Measurements from ENCODE around the gene HEXD.
A peak's percentile ranks its signal among the peaks of the same experiment; 100 is the strongest.

Gene HEXD

DNA sequence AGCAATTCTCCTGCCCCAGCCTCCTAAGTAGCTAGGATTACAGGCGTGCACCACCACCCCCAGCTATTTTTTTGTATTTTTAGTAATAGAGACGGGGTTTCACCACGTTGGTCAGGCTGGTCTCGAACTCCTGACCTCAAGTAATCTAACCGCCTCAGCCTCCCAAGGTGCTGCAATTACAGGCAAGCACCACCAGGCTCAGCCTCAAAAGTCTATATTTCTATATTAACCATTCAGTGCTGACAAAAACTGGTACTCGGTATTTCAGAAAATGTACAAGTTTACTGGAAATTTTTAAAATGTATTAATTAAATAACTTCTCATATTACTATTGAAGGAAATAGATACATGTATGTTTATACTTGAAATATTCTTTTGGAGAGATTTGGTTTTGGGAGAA is 1.4 kb upstream of the HEXD start:
- no peak for DNase-seq

DNA sequence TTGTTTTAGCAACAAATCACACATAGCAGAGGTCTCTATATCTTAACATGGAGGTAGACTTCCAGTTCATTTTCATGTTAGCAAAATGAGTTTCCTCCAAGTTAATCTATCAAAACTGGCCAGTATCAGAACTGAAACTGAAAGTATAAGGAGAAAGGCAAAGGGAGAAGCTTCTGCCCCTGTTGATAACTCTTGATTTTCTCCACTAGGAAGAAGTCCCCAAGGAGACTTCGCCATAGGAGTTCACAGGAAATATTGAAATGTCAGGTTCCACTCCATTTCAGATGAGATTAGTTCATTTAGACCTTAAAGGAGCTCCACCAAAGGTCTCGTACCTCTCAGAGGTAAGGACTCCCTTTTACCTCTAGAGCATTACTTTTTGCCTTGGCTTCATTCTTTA is 1.4 kb downstream of the HEXD start:
- DNase-seq = no peak

DNA sequence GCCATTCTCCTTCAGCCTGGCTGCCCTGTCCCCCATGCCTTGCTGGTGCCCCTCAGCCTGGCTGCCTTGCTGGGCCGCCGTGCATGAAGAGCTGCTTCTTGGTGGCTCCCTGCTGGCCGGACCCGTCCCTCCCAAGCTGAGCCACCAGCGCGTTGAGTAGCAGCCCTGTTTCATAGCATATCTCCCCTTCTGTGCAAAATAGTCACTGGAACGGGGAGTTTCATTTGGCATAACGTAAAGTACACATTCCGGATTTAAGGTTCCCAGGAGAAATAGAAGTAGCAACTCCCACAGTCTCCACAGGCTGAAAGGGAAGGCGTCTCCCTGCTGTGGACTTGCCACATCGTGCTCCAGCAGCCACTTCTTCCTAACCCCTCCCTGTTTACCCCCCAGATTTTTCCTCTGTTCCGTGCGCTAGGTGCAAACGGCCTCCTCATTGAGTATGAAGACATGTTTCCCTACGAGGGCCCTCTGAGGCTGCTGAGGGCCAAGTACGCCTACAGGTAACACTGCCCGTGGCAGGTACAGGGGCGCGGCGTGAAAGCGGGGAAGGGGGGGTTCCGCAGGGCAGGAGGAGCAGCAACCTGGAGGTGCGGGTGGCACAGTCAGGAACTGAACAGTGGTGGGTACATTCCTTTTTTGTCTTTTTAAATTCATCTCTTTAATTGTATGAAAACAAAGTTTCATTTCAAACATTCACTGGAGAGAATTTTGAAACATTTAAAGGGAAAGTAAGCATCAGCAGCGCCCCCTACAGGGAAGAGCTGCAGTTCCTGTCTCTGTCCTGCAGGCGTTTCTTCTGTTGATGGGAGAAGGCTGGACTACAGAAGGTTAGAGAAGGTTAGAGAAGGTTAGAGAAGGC is 6.1 kb downstream of the HEXD start:
- no peak for DNase-seq

DNA sequence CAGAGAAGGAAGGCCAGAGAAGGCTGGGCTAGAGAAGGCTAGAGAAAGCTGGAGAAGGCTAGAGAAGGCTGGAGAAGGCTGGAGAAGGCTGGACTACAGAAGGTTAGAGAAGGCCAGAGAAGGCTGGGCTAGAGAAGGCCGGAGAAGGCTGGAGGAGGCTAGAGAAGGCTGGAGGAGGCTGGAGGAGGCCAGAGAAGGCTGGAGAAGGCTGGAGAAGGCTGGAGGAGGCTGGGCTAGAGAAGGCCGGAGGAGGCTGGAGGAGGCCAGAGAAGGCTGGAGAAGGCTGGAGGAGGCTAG is 6.7 kb downstream of the HEXD start:
- no peak for DNase-seq

DNA sequence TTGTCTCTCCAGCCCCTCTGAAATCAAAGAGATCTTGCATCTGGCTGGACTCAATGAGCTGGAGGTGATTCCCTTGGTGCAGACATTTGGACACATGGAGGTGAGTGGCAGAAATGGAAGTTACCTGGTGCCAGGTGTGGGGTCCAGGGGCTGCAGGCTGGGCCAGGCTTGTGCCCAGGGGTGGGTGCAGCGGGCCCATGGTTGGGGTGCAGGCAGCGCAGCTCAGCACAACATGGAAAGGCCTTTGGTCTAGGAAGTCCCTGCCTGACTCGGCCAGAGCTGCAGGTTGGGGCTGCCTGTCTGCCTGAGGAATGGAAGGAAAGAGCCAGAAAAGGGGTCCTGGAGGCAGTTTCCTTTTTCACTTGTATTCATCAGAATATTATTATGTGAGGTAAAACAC is 10.4 kb downstream of the HEXD start:
- no peak for DNase-seq

DNA sequence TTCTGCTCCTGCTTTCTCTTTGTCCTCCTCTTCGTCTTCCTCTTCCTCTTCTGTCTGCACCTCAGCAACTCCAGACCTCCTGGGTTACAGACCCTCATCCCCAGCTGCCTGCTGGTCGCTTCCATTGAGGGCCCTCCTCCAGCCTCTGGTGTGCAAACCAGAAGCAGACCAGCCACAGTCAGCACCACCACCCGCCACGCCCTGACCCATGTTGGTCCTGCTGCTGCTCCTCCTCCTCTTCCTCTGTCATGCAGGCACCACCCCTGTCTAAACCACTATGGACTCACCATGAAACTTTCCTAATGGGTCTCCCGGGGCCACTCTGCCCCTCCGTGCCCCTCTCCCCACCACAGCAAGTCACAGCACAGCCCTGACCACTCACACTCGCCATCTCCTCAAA is 11.7 kb downstream of the HEXD start:
- no peak for DNase-seq

DNA sequence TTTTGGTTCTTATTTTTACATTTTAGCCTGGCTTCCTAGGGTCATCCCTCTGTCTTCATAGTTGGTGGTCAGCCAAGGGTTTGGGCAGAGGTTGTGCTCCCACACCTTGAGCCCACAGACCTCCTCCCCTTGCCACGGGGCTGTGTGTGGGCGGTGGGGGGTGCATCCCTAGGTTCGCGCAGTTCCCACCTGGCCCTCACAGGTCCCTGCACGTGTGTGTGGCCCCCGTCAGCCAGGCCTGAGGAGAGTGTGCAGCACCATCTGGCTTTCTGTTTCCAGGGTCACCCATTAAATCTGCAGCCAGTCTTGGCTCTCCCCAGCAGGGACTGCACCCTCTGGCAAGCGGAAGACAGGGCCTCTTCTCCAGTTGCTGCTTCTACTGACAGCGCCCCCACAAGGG is 13.9 kb downstream of the HEXD start:
- DNase-seq = no peak

DNA sequence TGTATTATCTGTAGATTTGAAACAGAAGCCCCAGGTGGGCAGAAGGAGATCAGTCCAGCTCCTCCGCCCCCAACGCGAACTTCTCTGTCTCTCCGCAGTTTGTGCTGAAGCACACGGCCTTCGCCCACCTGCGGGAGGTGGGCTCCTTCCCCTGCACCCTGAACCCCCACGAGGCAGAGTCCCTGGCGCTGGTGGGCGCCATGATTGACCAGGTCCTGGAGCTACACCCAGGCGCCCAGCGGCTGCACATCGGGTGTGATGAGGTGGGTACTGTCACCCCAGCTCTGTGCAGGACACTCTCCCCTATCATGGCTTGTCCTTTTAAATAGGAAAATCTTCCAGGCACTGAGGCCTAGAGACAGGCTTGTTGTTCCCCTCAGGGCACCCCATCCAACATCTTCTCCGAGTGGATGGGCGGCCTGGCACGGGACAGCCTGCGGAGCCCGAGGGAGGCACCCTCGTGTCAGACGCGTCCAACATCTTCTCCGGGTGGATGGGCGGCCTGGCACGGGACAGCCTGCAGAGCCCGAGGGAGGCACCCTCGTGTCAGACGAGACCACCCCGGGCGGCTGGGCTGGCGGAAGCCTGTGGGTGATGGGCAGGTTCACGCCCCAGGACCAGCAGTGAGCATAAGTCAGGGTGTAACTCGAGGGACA is 15.5 kb downstream of the HEXD start:
- DNase-seq = no peak

DNA sequence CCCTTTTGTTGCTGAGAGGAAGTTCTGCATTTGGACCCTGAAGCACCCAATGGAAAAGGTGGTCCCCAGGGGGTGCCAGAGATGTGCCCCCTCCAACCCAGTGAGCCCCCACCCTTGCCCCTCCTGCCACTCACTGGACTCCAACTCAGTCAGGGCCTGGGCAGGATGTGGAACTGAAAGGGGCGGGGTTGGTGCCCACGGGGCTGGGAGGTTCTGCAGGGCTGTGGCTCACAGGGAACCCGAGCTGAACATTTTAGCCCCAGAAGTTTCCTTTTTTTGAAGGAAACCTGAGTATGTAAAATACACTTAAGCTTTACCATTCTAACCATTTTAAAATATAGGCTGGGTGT is 16.0 kb downstream of the HEXD start:
- DNase-seq = no peak

DNA sequence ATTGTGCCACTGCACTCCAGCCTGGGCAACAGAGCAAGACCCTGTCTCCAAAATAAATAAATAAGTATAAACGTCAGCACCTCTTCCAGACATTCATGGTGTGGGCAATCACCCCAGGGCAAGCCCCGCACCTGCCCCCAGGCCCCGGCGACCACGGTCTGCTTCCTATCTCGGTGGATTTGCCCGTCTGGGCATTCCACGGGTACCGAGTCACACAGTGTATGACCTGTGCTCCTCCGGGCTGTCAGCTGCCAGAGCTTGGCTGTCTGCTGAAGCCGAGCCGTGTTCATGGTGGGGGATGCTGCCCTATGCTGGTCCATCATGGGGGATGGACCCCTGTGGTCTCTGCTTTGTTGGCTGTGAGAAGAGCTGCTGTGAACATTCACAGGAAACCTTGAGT is 17.0 kb downstream of the HEXD start:
- peak; percentile 78 for DNase-seq

DNA sequence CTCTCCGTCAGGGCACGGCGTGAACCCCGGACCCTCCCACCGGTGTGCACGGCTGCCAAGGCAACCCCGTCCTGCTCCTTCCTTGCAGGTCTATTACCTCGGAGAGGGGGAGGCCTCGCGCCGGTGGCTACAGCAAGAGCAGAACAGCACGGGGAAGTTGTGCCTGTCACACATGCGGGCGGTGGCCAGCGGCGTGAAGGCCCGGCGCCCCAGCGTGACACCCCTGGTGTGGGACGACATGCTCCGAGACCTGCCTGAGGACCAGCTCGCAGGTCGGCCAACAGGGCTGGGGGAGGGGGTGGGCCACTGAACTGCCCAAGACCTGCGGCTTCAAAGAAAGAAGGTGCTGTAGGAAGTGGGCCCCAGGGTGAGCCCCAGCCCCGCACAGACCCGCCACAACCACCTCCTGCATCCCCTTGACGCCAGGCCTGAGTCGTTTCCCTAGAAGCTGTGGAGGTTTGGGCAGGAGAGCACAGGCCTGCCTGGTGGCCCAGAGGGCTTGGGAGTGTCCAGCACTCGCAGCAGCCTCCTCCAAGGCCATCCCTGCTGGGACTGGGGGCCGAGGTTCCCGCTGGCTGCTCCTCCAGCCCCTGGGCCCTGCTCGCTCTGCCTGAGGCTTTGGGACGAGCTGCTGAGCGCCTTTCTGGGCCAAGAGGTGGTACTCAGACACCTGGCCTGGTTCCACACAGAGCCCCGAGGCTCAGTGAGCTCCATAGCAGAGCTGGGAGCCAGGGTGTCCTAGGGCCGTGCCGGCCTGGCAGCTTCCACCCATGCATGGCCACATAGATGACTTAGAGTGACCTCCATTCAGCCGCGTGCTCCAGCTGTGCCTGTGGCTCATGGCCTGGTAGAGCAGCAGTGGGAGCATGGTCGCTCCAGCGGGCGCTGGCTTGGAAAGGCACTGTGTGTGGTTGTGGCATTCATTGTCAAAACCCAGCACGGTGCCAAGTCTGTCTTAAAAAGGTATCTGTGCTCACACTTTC is 17.7 kb downstream of the HEXD start:
- DNase-seq = peak; percentile 58

DNA sequence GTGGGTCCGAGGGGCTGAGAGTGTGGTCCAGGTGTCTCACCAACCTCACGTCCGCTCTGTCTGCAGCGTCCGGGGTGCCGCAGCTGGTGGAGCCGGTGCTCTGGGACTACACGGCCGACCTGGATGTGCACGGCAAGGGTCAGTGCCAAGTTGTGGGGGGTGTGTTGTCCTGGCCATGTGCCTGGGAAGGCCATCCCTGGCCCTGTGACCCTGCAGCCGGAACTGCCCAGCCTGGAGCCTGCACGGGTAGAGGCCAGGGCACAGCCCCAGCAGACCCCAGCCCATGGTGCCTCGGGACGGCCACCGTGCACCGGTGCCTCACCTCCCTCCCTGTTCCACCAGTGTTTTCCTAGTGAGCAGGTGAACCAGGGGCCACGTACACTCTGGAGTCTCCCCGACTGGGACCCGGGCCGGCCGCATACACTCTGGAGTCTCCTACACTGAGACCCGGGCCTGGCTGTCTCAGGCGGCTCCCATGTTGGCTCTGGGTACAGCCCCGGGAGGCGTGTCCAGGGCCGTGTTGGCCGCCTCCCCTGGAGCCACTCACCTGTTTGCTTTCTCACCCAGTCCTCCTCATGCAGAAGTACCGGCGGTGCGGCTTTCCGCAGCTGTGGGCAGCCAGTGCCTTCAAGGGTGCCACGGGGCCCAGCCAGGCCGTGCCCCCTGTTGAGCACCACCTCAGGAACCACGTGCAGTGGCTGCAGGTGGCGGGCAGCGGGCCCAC is 18.6 kb downstream of the HEXD start:
- no peak for DNase-seq

DNA sequence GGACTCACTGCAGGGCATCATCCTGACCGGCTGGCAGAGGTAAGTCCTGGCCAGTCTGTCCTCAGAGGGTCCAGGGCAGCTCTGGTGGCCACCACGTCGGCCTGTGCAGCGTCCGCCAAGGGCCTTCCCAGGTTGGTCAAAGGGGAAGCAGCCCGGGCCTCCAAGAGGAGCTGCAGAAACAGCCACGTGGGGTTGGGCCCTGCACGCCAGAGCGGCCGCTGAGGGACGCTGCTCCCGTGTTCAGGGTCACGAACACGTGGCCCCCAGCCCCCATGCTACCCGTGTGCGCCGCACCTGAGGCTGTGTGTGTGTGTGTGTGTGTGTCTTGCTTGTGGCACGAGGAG is 19.1 kb downstream of the HEXD start:
- DNase-seq = no peak

DNA sequence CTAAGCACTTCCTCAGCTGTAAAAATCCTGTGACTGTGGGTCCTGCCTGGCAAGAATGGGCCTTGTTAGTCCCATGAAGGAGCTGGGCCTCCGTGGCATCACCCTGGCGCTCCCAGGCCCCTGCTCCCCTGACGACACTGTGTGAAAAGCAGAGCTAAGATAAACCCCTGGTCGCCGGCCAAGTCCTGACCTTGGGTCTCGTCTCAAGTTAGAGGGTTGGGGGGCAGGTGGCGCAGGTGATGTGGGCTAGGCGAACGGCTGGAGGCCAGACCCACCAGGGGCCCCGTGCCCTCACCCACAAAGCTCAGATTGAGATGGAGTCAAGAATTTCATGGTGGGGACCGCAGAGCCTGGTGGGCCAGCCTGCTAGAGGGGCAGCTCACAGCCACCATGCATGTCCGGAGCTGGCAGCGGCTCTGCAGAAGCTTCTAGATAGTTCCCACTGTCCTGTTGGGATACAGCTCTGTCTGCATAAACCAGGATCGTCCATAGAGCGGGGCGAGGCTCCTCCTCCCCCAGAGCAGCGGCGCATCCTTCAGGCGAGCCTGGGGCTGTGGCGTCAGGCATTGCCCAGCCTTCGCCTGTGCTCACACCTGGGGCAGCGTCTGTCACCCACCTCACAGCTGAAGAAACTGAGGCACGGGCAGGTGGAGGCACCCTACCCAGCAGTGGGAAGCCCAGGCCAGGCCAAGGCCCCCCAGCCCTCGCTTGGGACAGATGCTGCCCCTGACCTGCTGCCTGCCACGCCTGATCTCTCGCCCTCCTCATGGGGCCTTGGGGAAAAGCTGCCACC is 20.4 kb downstream of the HEXD start:
- no peak for DNase-seq

DNA sequence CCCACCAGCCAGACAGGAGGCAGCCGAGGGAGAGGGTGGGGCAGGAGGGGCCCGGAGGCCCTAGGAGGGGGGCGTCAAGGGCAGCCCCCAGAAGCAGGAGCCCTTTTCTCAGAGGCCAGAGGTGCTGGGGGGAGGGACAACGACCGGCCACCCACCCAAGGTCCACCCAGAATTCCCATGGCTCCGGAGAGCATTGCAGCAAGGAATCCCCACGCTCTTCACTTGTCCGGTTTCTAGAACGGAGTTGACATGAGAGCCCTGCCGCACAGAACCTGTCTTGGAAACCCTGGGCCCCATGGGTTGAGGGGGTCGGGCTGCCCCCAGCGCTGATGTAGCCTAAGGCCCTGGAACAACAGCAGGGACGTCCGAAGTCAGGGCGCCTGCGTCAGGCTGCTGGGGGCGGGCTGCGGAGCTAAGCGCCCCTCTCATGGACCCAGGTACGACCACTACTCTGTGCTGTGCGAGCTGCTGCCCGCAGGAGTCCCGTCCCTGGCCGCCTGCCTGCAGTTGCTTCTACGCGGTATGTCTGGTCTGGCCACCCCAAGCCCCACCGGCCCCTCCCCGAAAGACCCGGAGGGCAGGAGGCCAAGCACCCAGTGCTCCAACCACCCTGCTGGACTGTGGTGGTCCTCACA is 21.2 kb downstream of the HEXD start:
- no peak for DNase-seq

DNA sequence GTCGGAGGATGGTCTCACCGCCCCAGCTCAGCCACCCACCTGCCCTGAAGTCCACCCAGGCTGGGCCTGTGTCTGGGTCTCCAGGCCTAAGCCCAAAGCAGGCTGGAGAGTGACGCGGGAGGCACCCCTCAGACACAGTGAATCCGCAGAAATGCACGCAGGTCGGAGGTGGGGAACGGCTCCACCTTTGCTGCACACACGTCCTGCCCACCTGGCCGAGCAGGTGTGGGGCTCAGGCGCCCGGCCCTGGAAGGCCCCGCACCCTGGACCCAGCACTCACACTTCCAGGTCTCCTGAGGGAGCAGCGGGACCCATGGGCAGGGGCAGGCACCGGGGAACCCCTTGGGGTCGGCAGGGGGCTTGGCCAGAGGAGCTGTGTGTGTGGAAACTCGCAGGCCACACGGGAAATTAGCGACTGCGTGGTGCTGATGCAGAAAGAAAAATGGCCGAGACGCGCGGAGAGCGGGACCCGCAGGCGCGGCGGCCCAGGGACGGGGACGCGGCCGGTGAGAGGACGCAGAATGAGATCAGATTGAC is 21.8 kb downstream of the HEXD start:
- no peak for DNase-seq

DNA sequence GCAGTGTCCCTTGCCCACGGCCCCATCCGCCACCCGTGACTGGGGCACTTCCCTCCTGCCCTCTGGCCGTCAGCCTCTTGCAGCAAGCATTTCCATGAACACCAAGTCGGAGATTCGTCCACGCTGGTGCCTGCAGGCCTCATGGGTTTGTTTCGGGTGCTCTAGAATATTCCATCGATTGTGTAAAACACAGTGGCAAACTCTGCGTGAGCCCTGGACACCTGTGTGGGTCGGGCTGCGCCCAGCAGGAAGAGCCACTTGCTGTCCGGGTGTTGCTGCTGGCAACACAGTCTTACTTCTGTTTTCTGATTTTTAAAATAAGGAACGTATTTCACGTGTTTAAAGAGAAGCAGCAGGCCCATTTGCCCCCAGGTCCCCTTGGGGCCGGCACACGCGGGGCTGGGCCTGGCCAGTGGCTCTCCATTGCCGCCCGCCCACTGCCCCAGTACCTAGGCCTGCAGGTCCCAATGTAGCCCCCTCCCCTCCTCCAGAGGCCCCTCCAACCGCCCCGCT is 22.4 kb downstream of the HEXD start:
- DNase-seq = no peak

DNA sequence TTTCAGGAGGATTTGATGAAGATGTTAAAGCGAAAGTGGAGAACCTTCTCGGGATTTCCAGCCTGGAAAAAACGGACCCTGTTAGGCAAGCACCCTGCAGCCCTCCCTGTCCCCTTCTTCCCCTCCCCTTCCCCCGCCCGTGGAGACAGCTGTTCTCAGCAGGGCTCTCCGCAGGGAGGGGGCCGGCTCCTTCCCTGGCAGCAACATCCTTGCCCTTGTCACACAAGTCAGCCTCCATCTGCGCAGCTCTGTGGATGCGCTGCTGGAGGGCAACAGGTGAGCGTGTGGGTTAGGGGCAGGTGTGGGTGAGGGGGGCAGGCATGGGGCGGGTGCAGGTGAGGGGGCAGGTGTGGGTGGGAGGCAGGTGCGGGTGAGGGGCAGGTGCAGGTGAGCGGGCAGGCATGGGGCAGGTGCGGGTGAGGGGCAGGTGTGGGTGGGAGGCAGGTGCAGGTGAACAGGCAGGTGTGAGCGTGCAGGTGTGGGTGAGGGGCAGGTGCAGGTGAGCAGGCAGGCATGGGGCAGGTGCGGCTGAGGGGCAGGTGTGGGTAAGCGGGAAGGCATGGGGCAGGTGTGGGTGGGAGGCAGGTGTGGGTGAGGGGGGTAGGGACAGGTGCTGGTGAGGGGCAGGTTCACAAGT is 23.0 kb downstream of the HEXD start:
- no peak for DNase-seq

DNA sequence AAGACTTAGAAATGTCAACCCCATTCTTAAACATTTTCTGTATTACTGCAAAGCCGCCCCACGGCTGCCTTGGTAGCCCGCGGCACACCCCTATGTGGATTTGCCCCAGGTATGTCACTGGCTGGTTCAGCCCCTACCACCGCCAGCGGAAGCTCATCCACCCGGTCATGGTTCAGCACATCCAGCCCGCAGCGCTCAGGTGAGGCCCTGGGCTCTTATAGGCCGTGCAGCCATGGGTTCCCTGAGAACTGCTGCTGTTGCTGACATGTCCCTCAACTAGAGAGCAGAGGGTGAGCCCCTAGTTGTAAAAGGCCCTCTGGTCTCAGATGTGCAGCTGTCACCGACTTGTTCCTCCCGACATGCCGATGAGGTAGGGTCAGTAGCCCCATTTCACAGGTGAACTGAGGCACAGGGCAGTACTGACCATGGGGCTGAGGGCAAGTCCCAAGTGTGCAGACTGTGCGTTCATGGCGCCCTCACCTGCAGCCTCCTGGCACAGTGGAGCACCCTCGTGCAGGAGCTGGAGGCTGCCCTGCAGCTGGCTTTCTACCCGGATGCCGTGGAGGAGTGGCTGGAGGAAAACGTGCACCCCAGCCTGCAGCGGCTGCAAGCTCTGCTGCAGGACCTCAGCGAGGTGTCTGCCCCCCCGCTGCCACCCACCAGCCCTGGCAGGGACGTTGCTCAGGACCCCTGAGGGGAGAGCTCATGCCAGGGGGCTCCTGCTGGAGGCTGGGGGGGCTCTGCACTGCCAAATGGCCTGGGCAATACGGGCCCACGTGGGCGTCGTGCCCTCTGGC is 23.7 kb downstream of the HEXD start:
- DNase-seq = no peak
